GM19372 (cell line): ENCODE results near the gene SPSB1.

Experiments used
- ATAC-seq: cut with Tn5 transposase; IDR thresholded peaks from one replicate; pipeline ENCODE4 v1.9.1; 2021; ENCODE audit warnings: mild to moderate bottlenecking, low read depth, moderate library complexity; ENCODE audit not compliant: unreplicated experiment

Gene SPSB1

GRCh38 chr1:9340172-9340854 lies 47.6 kb downstream of the SPSB1 start:
- no peak for ATAC-seq

- ATAC-seq, result no peak
Measured at GRCh38 chr1:9340864-9341263, 48.2 kb downstream of the SPSB1 start.

GRCh38 chr1:9341301-9341845 lies 48.7 kb downstream of the SPSB1 start:
- no peak for ATAC-seq

- ATAC-seq, result no peak
Measured at GRCh38 chr1:9343269-9343668, 50.6 kb downstream of the SPSB1 start.

- no peak for ATAC-seq
Measured at GRCh38 chr1:9344426-9345200, 51.9 kb downstream of the SPSB1 start.

GRCh38 chr1:9345471-9345870 lies 52.8 kb downstream of the SPSB1 start:
- ATAC-seq, result no peak

- no peak for ATAC-seq
Measured at GRCh38 chr1:9345922-9346321, 53.2 kb downstream of the SPSB1 start.

- no peak for ATAC-seq
Measured at GRCh38 chr1:9346566-9346965, 53.9 kb downstream of the SPSB1 start.

- no peak for ATAC-seq
Measured at GRCh38 chr1:9347095-9347850, 54.6 kb downstream of the SPSB1 start.

- no peak for ATAC-seq
Measured at GRCh38 chr1:9349331-9349851, 56.7 kb downstream of the SPSB1 start.

- ATAC-seq, result no peak
Measured at GRCh38 chr1:9350013-9350908, 57.6 kb downstream of the SPSB1 start.

- ATAC-seq, result no peak
Measured at GRCh38 chr1:9350960-9351359, 58.3 kb downstream of the SPSB1 start.

GRCh38 chr1:9351654-9352271 lies 59.1 kb downstream of the SPSB1 start:
- no peak for ATAC-seq

GRCh38 chr1:9352377-9353134 lies 59.9 kb downstream of the SPSB1 start:
- ATAC-seq, result no peak

GRCh38 chr1:9355503-9355902 lies 62.8 kb downstream of the SPSB1 start:
- ATAC-seq, result no peak

GRCh38 chr1:9356021-9356420 lies 63.3 kb downstream of the SPSB1 start:
- no peak for ATAC-seq

- no peak for ATAC-seq
Measured at GRCh38 chr1:9356829-9357466, 64.3 kb downstream of the SPSB1 start.

- ATAC-seq, result no peak
Measured at GRCh38 chr1:9357958-9358357, 65.3 kb downstream of the SPSB1 start.
